ENCODE results near the gene BTG3. TPM values are rescaled to one million over a fixed set of nuclear protein-coding genes. Genes with fewer than 3 reads are reported as not detected.
A peak's percentile ranks its signal among the peaks of the same experiment; 100 is the strongest.

The BTG3 gene
- total and polyA plus RNA-seq, 10 of the 15 experiments (the other 5 are each of a cell fraction or from before 2014, with no cell fraction given): 15.7 to 74.4 (median 34.8) TPM

GRCh38 chr21:17602874-17603273, 9.8 kb downstream of the BTG3 start:
- Histone ChIP-seq H3K9me3 (replicated peaks; ENCODE audit: control insufficient read depth, insufficient read depth, low read length) (no peaks in the 10 kb centered on the region; the same call in 2 of the 3 replicates), H3K4me1 (ENCODE audit: control insufficient read depth, insufficient read depth, low read length) (peaks cover 6% of the 10 kb centered on the region), H2AFZ (ENCODE audit: control insufficient read depth, low read depth, low read length) (no peak overlapping the region), H3K79me2 (ENCODE audit: control insufficient read depth, insufficient read depth, low read length) (peaks cover 14% of the 10 kb centered on the region), H3K36me3 (ENCODE audit: control insufficient read depth in 2 of 2, insufficient read depth in 2 of 2, low read length in 1 of 2) (peaks cover 1 to 18% of the 10 kb centered on the region in 2 experiments; a peak in 3 of 4 replicates), H3K27me3 (replicated peaks in 1 of 2; ENCODE audit: control insufficient read depth in 2 of 2, insufficient read depth in 2 of 2, low read length in 1 of 2) (no peaks in the 10 kb centered on the region), H3K9ac (ENCODE audit: control insufficient read depth, insufficient read depth, low read length) (no peak overlapping the region), H3K27ac (ENCODE audit: control insufficient read depth, insufficient read depth) (no peak overlapping the region), H3K4me2 (ENCODE audit: control insufficient read depth, insufficient read depth) (no peak overlapping the region), H4K20me1 (ENCODE audit: control insufficient read depth, insufficient read depth) (no peaks in the 10 kb centered on the region; the same call in 1 of the 2 replicates), H3K4me3 (no peak overlapping the region)
- ChIA-PET POLR2A (no interaction called here), RAD21 (ENCODE audit: unreplicated experiment) (no interaction called here), SMC1A (ENCODE audit: uncharacterized antibody, unreplicated experiment) (interaction anchor here (1.2 kb wide), 1 partner anchor 12 kb away, joined by 3 read pairs; no protein-coding TSS in a partner anchor), CTCF (interaction anchor here (0.9 to 2.0 kb wide), 2 partner anchors 8 to 17 kb away, joined by 3 to 9 read pairs; no protein-coding TSS in a partner anchor)
- WGBS (ENCODE audit: insufficient coverage, insufficient replicate concordance, low lambda C conversion rate, missing lambda C conversion rate): 68% methylated on average over 3 of the region's 3 CpGs
- TF ChIP-seq IRF5 (IDR thresholded peaks at IDR 0.05; ENCODE audit: borderline replicate concordance) (no peak), SMAD5 (IDR thresholded peaks at IDR 0.05; ENCODE audit: low read depth) (no peak), MYB (IDR thresholded peaks at IDR 0.05; ENCODE audit: borderline replicate concordance, low read depth, low read length) (no peak), CEBPB (IDR thresholded peaks at IDR 0.05; ENCODE audit: borderline replicate concordance in 1 of 2, low read depth in 2 of 2, low read length in 2 of 2) (no peak)
- intact Hi-C loops (cut with micrococcal nuclease; ENCODE audit: unreplicated experiment): no loop called here
- BruUV-seq (replicated peaks): no TSS peak
- FAIRE-seq (no peak), DNase-seq (ENCODE audit: low read depth, low spot score) (no peak), ATAC-seq (no peak)
- in situ Hi-C loops (cut with MboI): loop anchor here (25.0 kb wide), 1 partner anchor 1866 kb away; the partner anchor contains the start of gene USP25

- DNase-seq (ENCODE audit: low read depth, low spot score) (no peak), ATAC-seq (peak; percentile 83), FAIRE-seq (peak; percentile 88)
- ChIA-PET POLR2A (interaction anchor here (0.8 kb wide), 1 partner anchor 13 kb away, joined by 3 read pairs; no protein-coding TSS in a partner anchor), SMC1A (ENCODE audit: uncharacterized antibody, unreplicated experiment) (interaction anchor here (0.8 to 6.8 kb wide), 4 partner anchors 9 to 324 kb away, joined by 3 to 41 read pairs (median 5); no protein-coding TSS in a partner anchor), RAD21 (ENCODE audit: unreplicated experiment) (interaction anchor here (1.5 to 1.6 kb wide), 2 partner anchors 12 to 14 kb away, joined by 3 to 4 read pairs; no protein-coding TSS in a partner anchor), CTCF (interaction anchor here (0.7 to 1.8 kb wide), 6 partner anchors 9 to 213 kb away, joined by 3 to 17 read pairs (median 4); no protein-coding TSS in a partner anchor)
- no peak overlapping the region for H3K9ac ChIP-seq (ENCODE audit: control insufficient read depth, insufficient read depth, low read length)
- no TSS peak for BruUV-seq (replicated peaks)
- H3K36me3 ChIP-seq (ENCODE audit: control insufficient read depth in 2 of 2, insufficient read depth in 2 of 2, low read length in 1 of 2): peaks cover 1 to 17% of the 10 kb centered on the region in 2 experiments; a peak in 3 of 4 replicates
- H3K27me3 ChIP-seq (replicated peaks in 1 of 2; ENCODE audit: control insufficient read depth in 2 of 2, insufficient read depth in 2 of 2, low read length in 1 of 2): no peaks in the 10 kb centered on the region
- no peaks in the 10 kb centered on the region; the same call in 2 of the 3 replicates for H3K9me3 ChIP-seq (replicated peaks; ENCODE audit: control insufficient read depth, insufficient read depth, low read length)
- no peak overlapping the region for H2AFZ ChIP-seq (ENCODE audit: control insufficient read depth, low read depth, low read length)
- intact Hi-C loops (cut with micrococcal nuclease; ENCODE audit: unreplicated experiment) (no loop called here), in situ Hi-C loops (cut with MboI) (no loop called here)
- no peaks in the 10 kb centered on the region; the same call in 1 of the 2 replicates for H3K79me2 ChIP-seq (ENCODE audit: control insufficient read depth, insufficient read depth, low read length)
- no peak overlapping the region for H3K27ac ChIP-seq (ENCODE audit: control insufficient read depth, insufficient read depth)
- 44% methylated on average over 3 of the region's 3 CpGs for whole genome bisulfite sequencing (ENCODE audit: insufficient coverage, insufficient replicate concordance, low lambda C conversion rate, missing lambda C conversion rate)
- H3K4me2 ChIP-seq (ENCODE audit: control insufficient read depth, insufficient read depth): peak overlapping the region; percentile 71
- no peaks in the 10 kb centered on the region; the same call in 1 of the 2 replicates for H4K20me1 ChIP-seq (ENCODE audit: control insufficient read depth, insufficient read depth)
- no peak overlapping the region for H3K4me3 ChIP-seq
- H3K4me1 ChIP-seq (ENCODE audit: control insufficient read depth, insufficient read depth, low read length): peaks cover 5% of the 10 kb centered on the region; the same call in 1 of the 2 replicates
- TF ChIP-seq ZBTB11 (CRISPR knock-in tag; IDR thresholded peaks at IDR 0.05): no peak
- peak; percentile 54; the same call in 1 of the 2 replicates for TF ChIP-seq IRF4 (IDR thresholded peaks at IDR 0.05; ENCODE audit: low read depth, low read length)
- no peak for TF ChIP-seq EP300 (IDR thresholded peaks at IDR 0.05; ENCODE audit: borderline replicate concordance in 1 of 2, control insufficient read depth in 1 of 2, low read depth in 2 of 2, low read length in 2 of 2)
- no peak for TF ChIP-seq POU2F2 (IDR thresholded peaks at IDR 0.05; ENCODE audit: borderline replicate concordance, low read depth, low read length)
- TF ChIP-seq NRF1 (conservative IDR thresholded peaks at IDR 0.05; ENCODE audit: low read depth, low read length): no peak
- peak; percentile 68 for TF ChIP-seq RUNX3 (IDR thresholded peaks at IDR 0.05; ENCODE audit: low read length)
- TF ChIP-seq TAF1 (IDR thresholded peaks at IDR 0.05; ENCODE audit: borderline replicate concordance, low read depth, low read length): no peak
These were observed 14.3 kb downstream of the BTG3 start for GRCh38 chr21:17598437-17598836.

Data from GM12878 (cell line).